Endodermal cell (in vitro differentiated cells): Measurements from ENCODE around the gene FARP1. TPM values are rescaled to one million over a fixed set of nuclear protein-coding genes. Genes with fewer than 3 reads are reported as not detected.

Experiments used
- DNase-seq: peaks from one replicate; pipeline ENCODE4 v3.0.0-alpha.2; 2017
- H3K27ac ChIP-seq: 2 replicates; pipeline ENCODE4 v1.5.1; 2013; ENCODE audit warnings: mild to moderate bottlenecking, low read depth, low read length, moderate library complexity
- H3K27me3 ChIP-seq: 2 replicates; pipeline ENCODE4 v1.6.1; 2013; ENCODE audit warnings: mild to moderate bottlenecking, low read length, moderate library complexity; ENCODE audit not compliant: insufficient read depth, control insufficient read depth, poor library complexity, severe bottlenecking
- H3K36me3 ChIP-seq: 2 replicates; pipeline ENCODE4 v1.7.0; 2013; ENCODE audit warnings: mild to moderate bottlenecking, low read length, moderate library complexity; ENCODE audit not compliant: control insufficient read depth, insufficient read depth
- H3K4me1 ChIP-seq: one replicate; pipeline ENCODE4 v1.7.0; 2013; ENCODE audit warnings: low read length; ENCODE audit not compliant: control insufficient read depth, insufficient read depth
- H3K4me3 ChIP-seq: 2 replicates; pipeline ENCODE4 v1.5.1; 2013; ENCODE audit warnings: mild to moderate bottlenecking, low read length, moderate library complexity
- H3K9ac ChIP-seq: 2 replicates; pipeline ENCODE4 v1.6.1; 2013; ENCODE audit warnings: mild to moderate bottlenecking, low read length, moderate library complexity; ENCODE audit not compliant: poor library complexity, severe bottlenecking; ENCODE audit errors: extremely low read depth
- H3K9me3 ChIP-seq: 2 replicates; pipeline ENCODE4 v1.6.1; 2013; ENCODE audit warnings: mild to moderate bottlenecking, low read length, moderate library complexity; ENCODE audit not compliant: control insufficient read depth
- H3K27ac Mint-ChIP-seq: 2 replicates; pipeline ENCODE4 v1.8.0; 2020; ENCODE audit warnings: mixed read lengths
- H3K27me3 Mint-ChIP-seq: 2 replicates; pipeline ENCODE4 v1.8.0; 2021; ENCODE audit warnings: mild to moderate bottlenecking, mixed read lengths; ENCODE audit not compliant: insufficient read depth
- H3K36me3 Mint-ChIP-seq: 2 replicates; pipeline ENCODE4 v1.8.0; 2020; ENCODE audit warnings: low read depth, mixed read lengths
- H3K4me1 Mint-ChIP-seq: 2 replicates; pipeline ENCODE4 v1.8.0; 2020; ENCODE audit warnings: mixed read lengths
- H3K4me3 Mint-ChIP-seq: 2 replicates; pipeline ENCODE4 v1.8.0; 2020; ENCODE audit warnings: mild to moderate bottlenecking, moderate library complexity, mixed read lengths
- H3K9me3 Mint-ChIP-seq: 2 replicates; pipeline ENCODE4 v1.8.0; 2020; ENCODE audit warnings: mild to moderate bottlenecking, mixed read lengths
- CTCF ChIP-seq: fragments of 200-600 bp; sonication (generic); conservative IDR thresholded peaks from 2 replicates; pipeline ENCODE4 v1.5.0; 2021; ENCODE audit warnings: antibody characterized with exemption, mild to moderate bottlenecking
- whole genome bisulfite sequencing, 2 experiments: methylation state at CpG; one replicate each; pipeline versions ENCODE4 v1.1.5 to v1.1.7; 2013; ENCODE audit warnings: missing lambda C conversion rate in 2 of 2, mixed read lengths in 1 of 2; ENCODE audit not compliant: insufficient coverage in 1 of 2, insufficient read length in 1 of 2; 5-methylcytosine and 5-hydroxymethylcytosine counted together
- total RNA-seq, 2 donors: library from RNA; stranded (reverse); fragmentation: NEBNext Ultra II Directional in 1 of 2; extraction: Animal tissue kit (Norgen Biotek cat#: 25700) in 1 of 2; gene quantifications; 2 replicates in 1 of 2; 3 replicates in 1 of 2; pipeline ENCODE4 v1.2.1, GENCODE V29; 2021

FARP1 gene
- total RNA-seq, 2 donors from 2014 or later, result 237 to 319 TPM

- H3K36me3 ChIP-seq, result peaks cover 59% of the 10 kb centered on the region
- H3K9ac ChIP-seq, result no peak overlapping the region
- no peaks in the 10 kb centered on the region for H3K9me3 Mint-ChIP-seq
- H3K27ac ChIP-seq, result no peak overlapping the region
- H3K27me3 ChIP-seq, result no peaks in the 10 kb centered on the region
- H3K36me3 Mint-ChIP-seq, result peaks cover 37% of the 10 kb centered on the region
- H3K4me3 ChIP-seq, result no peak overlapping the region
- no peak for TF ChIP-seq CTCF
- no peak for DNase-seq
- no peaks in the 10 kb centered on the region for H3K27me3 Mint-ChIP-seq
- peaks cover 58% of the 10 kb centered on the region for H3K4me1 Mint-ChIP-seq
- 95 to 97% methylated on average over 8 to 11 of the region's 11 CpGs for WGBS, 2 experiments
- H3K4me1 ChIP-seq, result peaks cover 24% of the 10 kb centered on the region
- peaks cover 4% of the 10 kb centered on the region for H3K9me3 ChIP-seq
- H3K4me3 Mint-ChIP-seq, result no peak overlapping the region
- no peak overlapping the region for H3K27ac Mint-ChIP-seq
Observed at GRCh38 chr13:98318263-98318878, 175.5 kb downstream of the FARP1 start.

- Mint-ChIP-seq H3K4me3 (no peak overlapping the region), H3K4me1 (peaks cover 58% of the 10 kb centered on the region), H3K27me3 (no peaks in the 10 kb centered on the region), H3K27ac (peak overlapping the region; percentile 83), H3K9me3 (no peaks in the 10 kb centered on the region), H3K36me3 (peaks cover 34% of the 10 kb centered on the region)
- Histone ChIP-seq H3K4me1 (peaks cover 27% of the 10 kb centered on the region), H3K4me3 (no peak overlapping the region), H3K9me3 (peaks cover 4% of the 10 kb centered on the region), H3K27ac (peak overlapping the region; percentile 33), H3K27me3 (no peaks in the 10 kb centered on the region), H3K9ac (peak overlapping the region; percentile 56), H3K36me3 (peaks cover 45% of the 10 kb centered on the region)
- no peak for TF ChIP-seq CTCF
- 77 to 88% methylated on average over 7 to 9 of the region's 9 CpGs for whole genome bisulfite sequencing, 2 experiments
- DNase-seq, result no peak
Observed at GRCh38 chr13:98320561-98321105, 177.7 kb downstream of the FARP1 start.

- Mint-ChIP-seq H3K27me3 (no peaks in the 10 kb centered on the region), H3K27ac (peak overlapping the region; percentile 83), H3K36me3 (peaks cover 26% of the 10 kb centered on the region), H3K4me3 (no peak overlapping the region), H3K4me1 (peaks cover 58% of the 10 kb centered on the region), H3K9me3 (no peaks in the 10 kb centered on the region)
- WGBS, 2 experiments, result 97 to 100% methylated on average over 2 of the region's 2 CpGs
- no peak overlapping the region for H3K27ac ChIP-seq
- no peaks in the 10 kb centered on the region for H3K27me3 ChIP-seq
- no peak for TF ChIP-seq CTCF
- peaks cover 38% of the 10 kb centered on the region for H3K36me3 ChIP-seq
- H3K4me3 ChIP-seq, result no peak overlapping the region
- H3K9ac ChIP-seq, result peak overlapping the region; percentile 56
- H3K9me3 ChIP-seq, result peaks cover 4% of the 10 kb centered on the region
- DNase-seq, result no peak
- H3K4me1 ChIP-seq, result peaks cover 35% of the 10 kb centered on the region
Observed at GRCh38 chr13:98321395-98321794, 178.5 kb downstream of the FARP1 start.
